ENCODE results near the gene NFIA.

The NFIA gene

DNA sequence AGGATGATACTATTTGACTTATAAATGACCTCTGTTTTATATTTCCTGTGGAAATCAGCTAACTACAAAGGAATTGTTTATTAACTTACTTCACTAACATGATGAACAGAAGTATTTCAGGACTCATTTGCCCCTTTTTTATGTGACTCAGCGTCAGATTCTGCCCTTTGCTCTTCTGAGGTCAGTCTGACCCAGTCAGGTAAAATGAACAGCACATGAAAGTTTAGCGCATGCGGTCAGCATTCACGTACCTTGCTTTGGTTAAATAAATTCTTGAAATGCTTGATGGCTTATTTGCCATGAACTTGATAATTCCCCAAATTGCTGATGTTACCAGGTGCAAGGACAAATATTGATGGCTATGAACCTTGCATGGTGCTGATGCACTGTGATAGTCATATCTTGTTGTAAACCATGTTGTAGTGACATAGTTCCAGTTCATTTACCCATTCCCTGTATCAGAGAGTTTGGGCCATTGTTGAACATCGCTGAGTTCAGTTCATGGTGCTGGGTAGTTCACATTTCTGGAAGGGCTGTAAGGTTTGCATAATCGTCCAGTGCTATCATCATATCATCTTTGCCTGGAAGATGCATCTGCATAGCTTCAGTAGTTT, 133.4 kb downstream of the NFIA start:
- ATAC-seq (replicated peaks): no peak
- H3K4me3 Mint-ChIP-seq: no peak overlapping the region

DNA sequence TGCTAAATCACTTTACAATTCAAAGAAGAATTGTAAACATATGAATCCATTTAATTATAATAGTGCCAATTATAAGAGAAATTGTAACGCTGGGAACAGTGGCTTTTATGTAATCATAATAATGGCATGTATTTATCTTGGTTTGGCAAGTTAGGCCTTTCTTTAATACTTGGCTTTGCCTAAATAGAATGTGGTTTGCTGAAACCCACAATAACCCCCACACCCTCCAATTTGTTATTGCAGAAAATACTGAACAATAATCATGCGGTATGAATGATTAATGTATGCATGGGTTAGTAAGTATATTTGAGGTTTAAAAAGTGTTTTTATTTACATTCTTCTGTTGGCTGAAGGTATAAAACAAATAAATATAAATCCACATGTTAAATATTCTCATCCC, 138.2 kb downstream of the NFIA start:
- DNase-seq (no peak), ATAC-seq (replicated peaks) (no peak)
- Mint-ChIP-seq H3K4me1 (ENCODE audit: low read depth in 2 of 2) (no peaks in the 10 kb centered on the region), H3K9me3 (no peaks in the 10 kb centered on the region), H3K36me3 (ENCODE audit: insufficient read depth) (no peaks in the 10 kb centered on the region), H3K27ac (no peak overlapping the region), H3K27me3 (no peaks in the 10 kb centered on the region), H3K4me3 (no peak overlapping the region)

More for the DNA sequence above, 133.4 kb downstream of the NFIA start:
- H3K27ac Mint-ChIP-seq: no peak overlapping the region
- H3K27me3 Mint-ChIP-seq: no peaks in the 10 kb centered on the region
- H3K4me1 Mint-ChIP-seq (ENCODE audit: low read depth in 2 of 2): peaks cover 5 to 9% of the 10 kb centered on the region in 2 donors
- no peak for DNase-seq
- H3K36me3 Mint-ChIP-seq (ENCODE audit: insufficient read depth): no peaks in the 10 kb centered on the region
- no peaks in the 10 kb centered on the region for H3K9me3 Mint-ChIP-seq

DNA sequence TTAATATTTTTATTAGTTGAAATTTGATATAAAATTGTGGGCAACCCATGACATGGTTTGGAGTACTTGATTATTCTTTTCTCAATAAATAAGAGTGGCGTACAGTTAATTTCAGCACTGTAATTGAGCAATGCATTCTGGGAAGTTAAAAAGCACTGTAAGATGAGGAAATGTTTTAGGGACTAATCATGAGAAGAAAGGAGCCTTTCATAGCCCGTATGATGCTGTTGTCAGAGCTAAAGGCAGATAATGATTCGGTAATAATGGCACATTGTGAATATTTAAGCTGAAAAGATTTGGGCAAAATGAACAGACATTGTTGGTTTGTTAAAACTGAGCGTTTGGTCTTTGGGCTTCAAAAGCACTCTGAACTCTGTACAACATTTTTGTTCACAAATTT, 139.3 kb downstream of the NFIA start:
- ATAC-seq (replicated peaks) (no peak), DNase-seq (no peak)
- Mint-ChIP-seq H3K27ac (no peak overlapping the region), H3K9me3 (no peaks in the 10 kb centered on the region), H3K4me3 (no peak overlapping the region), H3K36me3 (ENCODE audit: insufficient read depth) (no peaks in the 10 kb centered on the region), H3K4me1 (ENCODE audit: low read depth in 2 of 2) (no peaks in the 10 kb centered on the region), H3K27me3 (no peaks in the 10 kb centered on the region)

DNA sequence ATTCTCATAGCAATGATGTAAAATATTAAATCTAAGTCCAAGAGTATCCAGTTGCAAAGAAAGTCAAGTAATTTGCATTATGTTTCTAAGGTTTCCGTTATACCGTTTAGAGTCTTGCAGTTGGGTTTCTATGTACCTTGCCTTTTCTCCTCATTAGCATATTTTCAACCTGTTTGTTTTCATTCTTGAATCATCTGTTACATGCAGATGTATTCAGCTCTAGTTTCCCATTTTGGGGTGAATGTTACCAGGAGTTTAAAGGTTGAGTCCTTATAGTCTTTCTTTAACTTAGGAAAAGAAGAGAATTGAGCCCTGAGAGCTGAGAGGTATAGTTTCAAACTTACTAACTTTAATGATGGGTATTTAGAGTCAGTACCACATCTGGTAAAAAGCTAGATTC, 139.9 kb downstream of the NFIA start:
- Mint-ChIP-seq H3K36me3 (ENCODE audit: insufficient read depth) (no peaks in the 10 kb centered on the region), H3K4me1 (ENCODE audit: low read depth in 2 of 2) (no peaks in the 10 kb centered on the region), H3K27ac (no peak overlapping the region), H3K9me3 (no peaks in the 10 kb centered on the region), H3K27me3 (no peaks in the 10 kb centered on the region), H3K4me3 (no peak overlapping the region)
- DNase-seq (no peak), ATAC-seq (replicated peaks) (no peak)

DNA sequence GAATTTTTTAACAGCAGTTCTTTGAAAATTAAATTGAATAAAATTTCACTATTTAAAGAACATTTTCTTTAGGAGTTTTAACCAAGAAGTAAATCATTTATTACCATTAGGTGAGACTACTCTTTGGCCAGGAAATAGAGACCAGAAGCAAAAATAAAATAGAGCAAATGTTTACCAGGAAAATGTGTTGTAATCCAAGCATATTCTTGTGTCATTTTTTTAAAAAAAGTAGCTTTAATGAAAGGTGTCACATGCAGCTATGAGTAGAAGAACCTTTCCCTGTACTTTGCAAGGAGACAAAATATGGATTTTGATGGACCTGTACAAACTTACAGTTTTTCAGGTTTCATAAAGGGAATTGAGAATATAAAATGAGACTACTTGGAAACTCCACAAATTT, 140.8 kb downstream of the NFIA start:
- H3K4me3 Mint-ChIP-seq: no peak overlapping the region
- ATAC-seq (replicated peaks): no peak

DNA sequence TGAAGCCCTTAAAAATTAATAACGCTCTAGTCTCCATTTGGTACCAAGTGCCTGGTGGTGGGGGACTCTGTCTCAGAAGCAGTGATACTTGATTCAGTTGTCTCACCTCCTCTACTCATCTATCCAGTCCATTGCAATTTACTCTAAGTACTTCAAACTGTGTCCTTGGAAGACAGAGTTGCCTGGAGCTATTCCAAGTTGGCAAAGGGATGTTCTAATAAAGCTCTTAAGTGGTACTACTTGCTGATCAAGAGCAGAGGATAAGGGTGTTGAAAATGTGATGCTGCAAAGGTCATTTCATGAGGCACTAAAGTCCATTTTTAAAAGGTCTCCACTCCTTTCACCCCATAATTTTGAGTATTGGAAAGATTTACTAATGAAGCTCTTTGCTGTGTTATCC, 142.2 kb downstream of the NFIA start:
- no peaks in the 10 kb centered on the region for H3K9me3 Mint-ChIP-seq
- H3K4me1 Mint-ChIP-seq (ENCODE audit: low read depth in 2 of 2): no peaks in the 10 kb centered on the region

More for the DNA sequence above, 140.8 kb downstream of the NFIA start:
- no peaks in the 10 kb centered on the region for H3K9me3 Mint-ChIP-seq
- H3K36me3 Mint-ChIP-seq (ENCODE audit: insufficient read depth): no peaks in the 10 kb centered on the region
- no peaks in the 10 kb centered on the region for H3K4me1 Mint-ChIP-seq (ENCODE audit: low read depth in 2 of 2)
- no peaks in the 10 kb centered on the region for H3K27me3 Mint-ChIP-seq
- H3K27ac Mint-ChIP-seq: no peak overlapping the region
- DNase-seq: no peak

DNA sequence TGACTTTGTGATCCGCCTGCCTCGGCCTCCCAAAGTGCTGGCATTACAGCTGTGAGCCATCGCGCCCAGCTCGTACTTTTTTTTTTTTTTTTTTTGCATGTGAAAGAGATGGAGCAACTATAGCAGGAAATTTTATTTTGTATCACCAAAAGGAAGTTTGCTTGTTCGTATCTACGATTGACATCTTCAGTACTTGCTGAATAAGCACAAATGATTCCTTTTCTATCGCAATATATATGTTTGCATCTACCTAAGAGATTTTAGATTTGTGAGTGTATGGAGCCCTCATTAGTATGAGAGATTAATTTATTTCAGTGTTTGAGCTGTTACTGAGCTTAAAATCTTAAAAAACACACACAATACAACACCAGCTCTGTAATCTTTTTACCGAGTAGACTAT, 143.1 kb downstream of the NFIA start:
- ATAC-seq (replicated peaks) (no peak), DNase-seq (no peak)
- no peak overlapping the region for H3K27ac Mint-ChIP-seq
- H3K4me3 Mint-ChIP-seq: no peak overlapping the region
- no peaks in the 10 kb centered on the region for H3K9me3 Mint-ChIP-seq
- H3K36me3 Mint-ChIP-seq (ENCODE audit: insufficient read depth): no peaks in the 10 kb centered on the region
- no peaks in the 10 kb centered on the region for H3K4me1 Mint-ChIP-seq (ENCODE audit: low read depth in 2 of 2)
- H3K27me3 Mint-ChIP-seq: no peaks in the 10 kb centered on the region

More for the DNA sequence above, 142.2 kb downstream of the NFIA start:
- ATAC-seq (replicated peaks): no peak
- no peak for DNase-seq
- Mint-ChIP-seq H3K27ac (no peak overlapping the region), H3K4me3 (no peak overlapping the region), H3K36me3 (ENCODE audit: insufficient read depth) (no peaks in the 10 kb centered on the region), H3K27me3 (no peaks in the 10 kb centered on the region)

DNA sequence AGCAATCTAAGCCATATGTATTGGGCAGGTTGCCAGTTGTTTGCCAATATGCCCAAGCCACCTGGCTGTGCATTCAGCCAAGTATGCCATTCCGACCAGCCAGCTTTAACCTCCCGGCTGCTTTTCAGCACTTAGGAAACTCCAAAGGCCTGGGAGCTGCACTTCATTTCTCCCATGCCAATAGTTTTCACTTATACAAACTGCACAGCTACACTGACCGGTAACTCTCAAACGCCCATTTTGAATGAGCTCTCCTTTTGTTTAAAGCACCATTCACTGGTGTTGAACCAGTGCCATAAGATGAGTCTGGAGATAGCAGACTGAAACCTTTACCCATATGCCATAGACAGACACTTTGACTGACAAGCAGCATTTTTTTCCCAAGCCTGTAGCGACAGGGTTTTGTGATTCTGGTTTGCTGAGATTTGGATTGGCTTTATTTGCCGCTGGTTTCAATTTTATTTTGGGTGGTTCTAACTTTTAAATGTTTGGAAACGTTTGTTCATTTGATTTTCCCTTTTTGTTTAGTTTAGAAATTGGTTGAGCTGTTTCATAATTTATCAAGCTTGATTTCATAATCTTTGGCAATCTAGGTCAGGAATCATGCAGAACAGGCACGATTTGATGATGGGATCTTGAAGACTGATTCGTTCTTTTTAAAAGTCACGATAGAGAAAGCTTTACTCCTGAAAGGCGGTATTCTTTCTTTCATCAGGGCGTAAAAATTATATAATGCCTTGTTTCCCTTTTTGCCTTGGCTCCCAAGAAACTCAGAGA, 144.6 kb downstream of the NFIA start:
- H3K9me3 Mint-ChIP-seq: no peaks in the 10 kb centered on the region
- ATAC-seq (replicated peaks) (no peak), DNase-seq (no peak)
- H3K4me3 Mint-ChIP-seq: no peak overlapping the region
- H3K4me1 Mint-ChIP-seq (ENCODE audit: low read depth in 2 of 2): no peaks in the 10 kb centered on the region
- no peak overlapping the region for H3K27ac Mint-ChIP-seq
- H3K27me3 Mint-ChIP-seq: no peaks in the 10 kb centered on the region
- H3K36me3 Mint-ChIP-seq (ENCODE audit: insufficient read depth): no peaks in the 10 kb centered on the region

DNA sequence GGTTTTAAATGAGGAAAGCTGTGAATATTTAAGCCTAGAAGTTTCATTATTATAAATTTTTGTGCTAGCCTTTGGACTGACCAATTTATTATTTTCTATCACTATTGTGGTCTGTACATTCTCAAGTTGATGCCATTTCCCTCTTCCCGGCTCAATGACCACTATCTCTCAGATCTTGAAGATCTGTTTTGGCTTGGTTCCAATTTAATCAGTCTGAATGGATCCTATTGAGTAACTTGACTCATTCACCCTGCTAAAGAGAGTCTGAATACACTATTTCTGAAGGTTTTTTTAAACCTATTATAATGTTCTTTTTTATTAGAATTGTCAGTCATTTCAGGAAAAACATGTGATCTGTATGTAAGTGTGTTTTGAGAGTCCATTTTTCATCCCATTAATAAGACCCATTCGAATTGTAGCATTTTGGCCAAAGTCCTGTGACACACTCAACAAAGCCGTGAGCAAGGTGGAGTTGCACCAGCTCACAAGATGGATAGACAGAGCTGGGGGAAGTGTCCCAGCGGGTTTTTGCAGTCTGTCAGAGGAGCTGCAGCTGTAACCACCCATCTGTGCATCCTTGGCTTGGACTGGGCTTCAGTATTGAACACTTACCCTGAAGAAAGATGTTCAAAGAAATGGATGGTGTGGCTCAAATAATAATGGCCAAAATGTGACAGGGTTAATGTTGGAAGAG, 145.6 kb downstream of the NFIA start:
- DNase-seq (no peak), ATAC-seq (replicated peaks) (no peak)
- Mint-ChIP-seq H3K27me3 (no peaks in the 10 kb centered on the region), H3K4me3 (no peak overlapping the region), H3K36me3 (ENCODE audit: insufficient read depth) (no peaks in the 10 kb centered on the region), H3K9me3 (no peaks in the 10 kb centered on the region), H3K4me1 (ENCODE audit: low read depth in 2 of 2) (peaks cover 0 to 5% of the 10 kb centered on the region in 2 donors), H3K27ac (no peak overlapping the region)

DNA sequence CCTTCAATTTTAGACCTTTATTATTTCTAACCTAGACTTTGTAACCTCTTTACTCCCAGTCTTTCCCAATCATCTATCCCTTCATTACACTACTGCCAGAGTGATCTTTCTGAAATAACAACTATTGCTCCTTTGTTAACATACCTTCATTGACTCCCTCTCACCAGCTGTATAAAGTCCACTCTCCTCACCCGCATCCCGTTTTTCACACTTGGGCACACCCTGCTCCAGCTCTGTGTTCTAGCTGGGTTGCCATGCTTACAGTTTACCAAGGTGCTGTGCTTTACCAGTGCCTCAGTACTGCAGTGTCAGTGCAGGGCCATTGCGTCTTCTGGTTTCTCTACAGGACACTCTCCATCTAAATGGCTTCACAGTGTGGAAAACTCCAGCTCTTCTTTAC, 148.2 kb downstream of the NFIA start:
- no peaks in the 10 kb centered on the region for H3K27me3 Mint-ChIP-seq
- H3K4me3 Mint-ChIP-seq: no peak overlapping the region
- DNase-seq (no peak), ATAC-seq (replicated peaks) (no peak)
- H3K36me3 Mint-ChIP-seq (ENCODE audit: insufficient read depth): no peaks in the 10 kb centered on the region
- H3K9me3 Mint-ChIP-seq: no peaks in the 10 kb centered on the region
- H3K27ac Mint-ChIP-seq: no peak overlapping the region
- peaks cover 0 to 6% of the 10 kb centered on the region in 2 donors for H3K4me1 Mint-ChIP-seq (ENCODE audit: low read depth in 2 of 2)

DNA sequence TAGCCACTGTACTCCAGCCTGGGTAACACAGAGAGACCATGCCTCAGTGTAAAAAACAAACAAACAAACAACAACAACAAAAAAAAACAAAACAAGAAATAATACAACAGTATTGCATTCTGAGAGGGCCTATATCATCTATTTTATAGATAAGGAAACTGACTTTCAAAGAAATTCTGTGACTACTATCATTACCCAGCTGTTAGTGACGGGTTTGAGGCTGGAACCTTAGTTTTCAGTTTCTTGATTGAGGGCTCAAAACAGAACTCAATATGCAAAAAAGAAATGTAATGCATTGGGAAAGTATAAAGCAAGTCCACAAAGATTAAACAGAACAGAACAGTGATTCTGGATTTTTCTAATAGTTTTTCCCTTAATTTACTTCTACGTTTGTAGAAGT, 149.4 kb downstream of the NFIA start:
- peaks cover 0 to 6% of the 10 kb centered on the region in 2 donors for H3K4me1 Mint-ChIP-seq (ENCODE audit: low read depth in 2 of 2)
- ATAC-seq (replicated peaks) (no peak), DNase-seq (no peak)
- no peaks in the 10 kb centered on the region for H3K36me3 Mint-ChIP-seq (ENCODE audit: insufficient read depth)
- H3K9me3 Mint-ChIP-seq: no peaks in the 10 kb centered on the region
- H3K27me3 Mint-ChIP-seq: no peaks in the 10 kb centered on the region
- no peak overlapping the region for H3K27ac Mint-ChIP-seq
- H3K4me3 Mint-ChIP-seq: no peak overlapping the region

DNA sequence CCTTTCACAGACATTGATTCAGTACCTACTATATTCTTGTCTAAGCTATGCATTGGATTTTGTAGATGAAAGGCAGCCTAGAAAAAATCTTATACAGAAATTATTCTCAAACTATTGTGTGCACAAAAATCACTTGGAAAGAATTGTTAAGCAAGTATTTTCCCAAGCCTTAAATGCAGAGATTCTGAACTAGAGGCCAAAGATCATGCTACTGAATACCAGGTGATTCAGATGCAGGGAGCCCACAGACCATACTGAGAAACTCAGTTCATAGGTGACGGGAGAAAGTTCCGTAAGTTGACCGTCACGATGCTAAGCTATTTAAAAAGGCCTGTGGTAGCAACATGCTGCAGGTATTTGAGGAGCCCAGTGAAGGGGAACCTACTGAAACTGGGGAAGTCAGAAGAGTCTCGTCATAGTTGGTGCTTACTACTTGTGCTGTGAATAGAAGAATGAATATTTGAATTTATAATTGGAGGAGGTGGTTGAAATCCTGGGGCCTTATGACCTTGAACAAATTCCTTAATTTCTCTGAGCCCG, 150.8 kb downstream of the NFIA start:
- H3K27ac Mint-ChIP-seq: no peak overlapping the region
- H3K4me1 Mint-ChIP-seq (ENCODE audit: low read depth in 2 of 2): peaks cover 0 to 6% of the 10 kb centered on the region in 2 donors
- no peaks in the 10 kb centered on the region for H3K27me3 Mint-ChIP-seq
- DNase-seq: no peak
- no peaks in the 10 kb centered on the region for H3K36me3 Mint-ChIP-seq (ENCODE audit: insufficient read depth)
- ATAC-seq (replicated peaks): no peak
- no peak overlapping the region for H3K4me3 Mint-ChIP-seq
- H3K9me3 Mint-ChIP-seq: no peaks in the 10 kb centered on the region

DNA sequence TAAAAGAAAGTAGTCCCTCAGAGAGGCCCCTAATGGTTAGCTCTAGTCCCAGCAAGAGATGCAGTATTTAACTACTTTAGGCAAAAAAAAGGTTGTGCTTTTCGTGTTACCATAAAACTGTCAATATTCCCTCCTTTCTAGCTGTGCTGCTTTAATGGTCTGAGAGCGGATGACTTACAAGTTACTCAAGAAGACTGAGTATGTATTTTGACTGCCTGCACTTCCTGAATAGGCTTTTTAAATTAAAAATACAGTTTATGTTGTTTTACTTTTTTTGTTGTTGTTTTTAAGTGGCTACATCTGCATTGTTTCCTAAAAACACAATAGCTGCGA, 152.2 kb downstream of the NFIA start:
- H3K36me3 Mint-ChIP-seq (ENCODE audit: insufficient read depth): peaks cover 2% of the 10 kb centered on the region
- H3K27me3 Mint-ChIP-seq: no peaks in the 10 kb centered on the region
- peaks cover 0 to 6% of the 10 kb centered on the region in 2 donors for H3K4me1 Mint-ChIP-seq (ENCODE audit: low read depth in 2 of 2)
- ATAC-seq (replicated peaks): no peak
- H3K27ac Mint-ChIP-seq: no peak overlapping the region
- DNase-seq: no peak
- H3K4me3 Mint-ChIP-seq: no peak overlapping the region
- no peaks in the 10 kb centered on the region for H3K9me3 Mint-ChIP-seq

DNA sequence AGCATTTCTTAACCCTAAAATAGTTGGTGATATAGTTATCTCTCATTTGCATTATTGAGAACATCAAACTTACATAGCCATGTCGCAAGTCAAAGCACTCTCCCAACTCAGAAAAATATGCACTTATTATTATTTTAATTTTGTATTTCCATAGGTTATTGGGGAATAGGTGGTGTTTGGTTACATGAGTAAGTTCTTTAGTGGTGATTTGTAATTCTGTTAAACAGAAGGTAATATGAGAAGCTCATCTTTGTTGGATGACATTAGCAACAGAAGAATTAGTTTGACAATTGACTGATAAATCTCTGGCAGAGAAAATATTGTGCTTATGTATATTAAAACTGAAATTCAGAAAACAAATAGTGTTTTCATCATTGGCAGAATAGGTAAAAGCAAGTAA, 154.8 kb downstream of the NFIA start:
- ATAC-seq (replicated peaks): no peak
- Mint-ChIP-seq H3K4me1 (ENCODE audit: low read depth in 2 of 2) (peaks cover 0 to 6% of the 10 kb centered on the region in 2 donors), H3K27ac (no peak overlapping the region)

More for the DNA sequence above, 154.8 kb downstream of the NFIA start:
- no peak for DNase-seq
- Mint-ChIP-seq H3K9me3 (no peaks in the 10 kb centered on the region), H3K27me3 (no peaks in the 10 kb centered on the region), H3K4me3 (no peak overlapping the region), H3K36me3 (ENCODE audit: insufficient read depth) (peaks cover 2% of the 10 kb centered on the region)
